Ammon's horn (tissue), 1 donor: ENCODE data around the gene PRKAG1.

Experiments
- DNase-seq: peaks from one replicate; pipeline ENCODE4 v3.0.0-alpha.2; 2016; ENCODE audit warnings: low spot score

The PRKAG1 gene

DNA sequence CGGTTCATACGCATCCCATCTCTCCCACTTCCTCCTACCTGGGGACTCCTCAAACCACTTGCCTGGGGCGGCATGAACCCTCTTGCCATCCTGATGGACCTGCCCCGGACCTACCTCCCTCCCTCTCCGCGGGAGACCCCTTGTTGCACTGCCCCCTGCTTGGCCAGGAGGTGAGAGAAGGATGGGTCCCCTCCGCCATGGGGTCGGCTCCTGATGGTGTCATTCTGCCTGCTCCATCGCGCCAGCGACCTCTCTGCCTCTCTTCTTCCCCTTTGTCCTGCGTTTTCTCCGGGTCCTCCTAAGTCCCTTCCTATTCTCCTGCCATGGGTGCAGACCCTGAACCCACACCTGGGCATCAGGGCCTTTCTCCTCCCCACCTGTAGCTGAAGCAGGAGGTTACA is 36.8 kb downstream of the PRKAG1 start:
- no peak for DNase-seq

- peak; percentile 54 for DNase-seq
Measured at GRCh38 chr12:48980953-48981756, 37.4 kb downstream of the PRKAG1 start.

DNA sequence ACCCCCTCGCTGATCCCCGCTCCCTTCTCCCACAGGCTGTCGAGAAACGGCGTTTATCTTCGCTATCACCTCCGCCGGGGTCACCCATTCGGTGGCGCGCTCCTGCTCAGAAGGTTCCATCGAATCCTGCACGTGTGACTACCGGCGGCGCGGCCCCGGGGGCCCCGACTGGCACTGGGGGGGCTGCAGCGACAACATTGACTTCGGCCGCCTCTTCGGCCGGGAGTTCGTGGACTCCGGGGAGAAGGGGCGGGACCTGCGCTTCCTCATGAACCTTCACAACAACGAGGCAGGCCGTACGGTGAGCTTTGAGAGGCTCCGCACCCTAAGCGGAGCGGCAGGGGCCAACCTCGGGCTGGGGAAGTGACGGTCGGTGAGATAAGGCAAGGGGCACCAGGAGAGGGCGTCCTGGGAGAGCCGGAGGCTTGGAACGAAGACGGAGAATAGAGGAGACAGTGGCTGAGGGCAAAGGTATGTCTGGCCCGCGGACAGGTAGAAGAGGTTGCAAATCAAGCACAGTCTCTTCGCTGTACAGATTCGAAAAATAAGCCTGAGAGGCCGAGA is 38.1 kb downstream of the PRKAG1 start:
- DNase-seq: no peak

DNA sequence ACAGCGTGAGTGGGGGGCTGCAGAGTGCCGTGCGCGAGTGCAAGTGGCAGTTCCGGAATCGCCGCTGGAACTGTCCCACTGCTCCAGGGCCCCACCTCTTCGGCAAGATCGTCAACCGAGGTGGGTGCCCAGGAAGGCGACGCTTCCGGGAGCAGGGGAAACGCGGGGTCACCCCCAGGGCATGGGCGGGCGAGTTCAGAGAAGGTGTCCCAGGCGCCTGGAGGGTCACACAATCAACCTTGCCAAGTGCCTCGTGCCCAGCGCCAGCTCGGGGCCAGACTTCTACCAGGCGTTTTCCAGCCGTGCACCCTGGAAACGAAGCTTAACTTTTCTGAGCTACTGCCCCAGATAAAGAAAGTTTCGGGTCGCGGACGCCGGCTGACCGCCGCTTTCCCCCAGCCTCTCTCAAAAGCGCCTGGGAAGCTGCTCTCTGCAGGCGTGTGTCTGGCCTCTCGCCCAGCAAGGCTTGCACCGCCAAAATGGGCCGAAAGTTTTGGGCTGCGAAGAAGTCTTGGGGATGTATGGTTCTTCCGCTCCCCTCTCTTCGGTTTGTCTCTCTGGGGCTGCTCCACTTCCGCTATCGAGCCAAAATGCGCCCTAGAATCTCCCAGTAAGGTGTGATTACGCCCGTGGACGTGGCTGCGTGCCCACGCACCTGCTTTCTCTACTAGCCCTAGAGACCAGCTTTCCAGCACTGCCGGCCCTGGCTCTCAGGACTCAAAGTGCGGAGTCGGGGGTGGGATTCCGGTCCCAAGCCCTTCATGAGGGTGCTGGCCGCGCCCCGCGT is 38.8 kb downstream of the PRKAG1 start:
- no peak for DNase-seq

- no peak for DNase-seq
Measured at GRCh38 chr12:48978741-48979601, 39.6 kb downstream of the PRKAG1 start.

- DNase-seq: no peak
Measured at GRCh38 chr12:48978291-48978740, 40.3 kb downstream of the PRKAG1 start, which contains the start of gene WNT1. WNT1 (plus strand) TSS chr12:48978322; CDS start chr12:48978651, 329 bp downstream.

- no peak for DNase-seq
Measured at GRCh38 chr12:48977290-48978281, 41.0 kb downstream of the PRKAG1 start.

- no peak for DNase-seq
Measured at GRCh38 chr12:48973941-48974673, 44.5 kb downstream of the PRKAG1 start.

DNA sequence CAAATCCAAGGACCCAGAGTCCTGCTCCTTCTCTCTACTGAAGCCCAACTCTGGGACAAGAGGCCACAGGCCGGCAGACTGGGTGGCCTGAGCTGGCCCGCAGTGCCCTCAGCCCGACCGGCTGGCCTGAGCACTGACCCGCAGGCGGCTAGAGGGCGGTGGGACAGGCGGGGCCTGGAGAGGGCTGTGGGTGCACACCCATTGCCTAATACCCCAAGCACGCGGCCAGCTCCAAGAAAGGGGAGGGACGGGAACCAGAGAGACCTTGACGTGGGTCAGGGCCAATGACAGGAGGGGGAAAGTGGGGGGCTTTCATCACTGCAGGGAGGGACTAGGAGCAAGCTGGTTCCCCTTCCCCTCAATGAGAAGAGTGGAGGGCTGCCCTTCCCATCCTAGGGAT is 45.0 kb downstream of the PRKAG1 start:
- DNase-seq: no peak

DNA sequence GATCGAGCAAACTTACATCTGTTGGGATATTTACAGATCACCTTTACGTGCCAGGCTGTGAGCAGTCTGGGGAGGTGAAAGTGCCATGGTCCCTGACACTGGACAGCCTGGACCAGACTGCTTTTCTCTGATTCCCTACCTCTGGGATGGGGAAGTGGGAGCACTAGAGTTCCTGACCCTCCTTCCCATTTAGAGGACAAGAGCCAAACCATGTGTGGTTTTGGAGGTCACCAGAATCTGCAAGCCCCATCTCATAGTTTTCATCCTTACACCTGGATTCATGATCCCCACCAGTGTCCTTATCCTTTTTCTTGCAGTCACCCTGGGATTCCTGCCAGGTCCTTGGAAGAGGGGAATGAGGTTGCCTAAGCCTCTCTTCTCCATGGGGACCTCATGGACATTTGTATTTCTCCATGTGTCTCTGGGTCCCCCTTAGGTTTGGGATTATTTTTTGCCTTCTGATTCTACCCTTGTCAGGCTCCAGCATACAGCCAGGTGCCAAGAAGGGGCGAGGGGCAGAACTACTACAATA is 45.6 kb downstream of the PRKAG1 start:
- DNase-seq: no peak

DNA sequence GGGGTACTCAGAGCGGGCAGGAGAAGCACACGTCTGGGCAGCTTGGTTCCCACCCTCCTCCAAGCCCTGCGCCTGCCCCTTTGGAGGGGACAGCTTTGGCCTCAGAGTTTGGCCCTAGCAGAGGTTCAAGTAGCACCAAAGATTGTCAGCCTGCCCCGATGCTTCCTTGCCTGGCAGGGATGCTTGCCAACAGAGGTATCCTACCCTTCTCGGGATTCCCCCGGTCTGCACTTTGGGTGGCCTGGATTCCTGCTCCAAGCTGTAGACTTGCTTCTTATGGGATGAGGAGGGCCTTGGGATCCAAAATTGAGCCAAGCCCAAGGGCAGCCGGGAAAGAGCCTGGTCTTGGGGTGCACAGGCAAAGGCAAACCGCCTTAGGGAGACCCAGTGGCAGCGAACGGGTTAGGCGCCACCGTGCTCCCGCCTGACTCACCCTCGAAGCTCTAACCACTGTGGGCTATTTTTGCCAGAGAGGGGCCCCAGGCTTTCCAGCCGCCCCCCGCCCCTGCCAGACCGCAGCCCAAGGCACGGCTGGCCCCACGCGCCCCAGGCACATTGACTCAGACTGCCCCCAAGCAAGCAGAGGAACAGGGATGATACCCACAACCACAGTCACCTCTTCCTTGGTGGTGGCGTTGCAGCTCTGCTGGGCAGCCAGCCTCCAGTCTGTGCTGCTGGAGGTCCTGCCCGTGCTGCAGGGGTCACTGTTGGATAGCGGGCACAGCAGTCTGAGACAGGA is 46.2 kb downstream of the PRKAG1 start:
- no peak for DNase-seq

- DNase-seq: no peak
Measured at GRCh38 chr12:48970702-48971334, 47.8 kb downstream of the PRKAG1 start.

DNA sequence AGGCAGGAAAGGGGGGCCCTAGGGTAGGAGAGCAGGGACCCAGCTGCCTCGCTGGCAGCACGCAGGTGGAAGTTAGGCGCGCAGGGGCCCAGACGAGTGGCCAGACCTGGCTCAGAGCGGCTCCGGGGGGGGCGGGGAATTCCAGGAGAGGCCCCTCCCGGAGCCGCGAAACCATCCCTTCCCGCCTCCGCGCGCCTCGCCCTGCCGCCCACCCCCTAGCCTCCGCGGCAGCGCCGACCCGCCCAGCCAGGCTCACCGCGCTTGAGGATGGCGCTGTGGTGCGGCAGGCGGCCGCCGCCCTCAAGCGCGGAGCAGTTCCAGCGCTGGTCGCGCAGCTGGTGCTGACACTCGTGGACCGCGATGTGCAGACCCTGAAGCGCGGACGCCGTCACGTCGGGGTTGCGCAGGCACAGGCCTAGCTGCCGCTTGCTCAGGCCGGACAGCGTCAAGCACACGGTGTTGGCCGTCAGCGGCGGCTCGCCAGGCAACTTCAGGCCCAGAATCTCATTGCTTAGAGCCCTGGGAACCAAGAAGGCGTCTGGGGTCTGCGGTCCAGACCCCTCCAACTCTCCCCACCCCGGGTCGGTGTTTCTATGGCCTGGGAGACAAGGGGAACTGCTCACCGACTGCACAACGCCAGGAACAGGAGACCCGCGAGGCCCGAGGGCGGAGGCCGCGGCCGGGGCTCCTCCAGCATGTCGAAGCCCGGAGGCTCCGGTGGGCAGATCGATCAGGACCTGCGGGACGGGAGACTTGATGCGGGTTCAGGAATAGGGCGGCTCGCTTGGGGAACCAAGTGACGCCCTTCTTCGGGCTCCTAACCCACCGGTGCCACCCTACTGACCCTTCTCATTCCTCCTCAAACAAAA is 48.5 kb downstream of the PRKAG1 start:
- no peak for DNase-seq

DNA sequence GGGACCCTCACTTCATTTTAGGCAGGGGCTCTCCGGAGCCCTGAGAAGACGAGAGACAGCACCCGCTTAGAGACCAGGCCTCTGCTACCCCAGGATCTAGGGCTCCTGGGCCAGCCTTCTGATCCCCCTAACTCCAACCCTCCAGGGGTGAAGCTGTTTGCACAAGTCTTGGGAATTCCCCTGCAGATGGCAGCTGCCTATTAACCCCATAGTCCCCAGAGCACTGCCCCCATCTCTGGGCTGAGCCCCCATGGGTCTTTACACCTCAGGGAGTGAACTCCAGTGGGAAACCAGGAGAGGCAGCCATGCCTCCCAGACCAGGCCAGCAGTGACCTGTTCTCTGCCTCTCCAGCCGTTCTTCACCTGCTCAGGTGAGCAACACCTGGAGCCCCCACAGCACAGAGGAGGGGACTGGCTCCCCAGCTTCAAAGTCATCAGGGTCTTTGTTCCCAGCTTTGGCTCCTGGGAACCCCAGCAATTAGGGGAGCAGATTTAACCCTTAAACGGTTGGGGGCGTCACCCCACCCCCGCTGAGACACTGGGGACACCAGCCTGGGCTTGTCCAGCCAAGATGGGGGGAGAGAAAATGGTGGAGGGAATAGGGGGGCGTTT is 49.3 kb downstream of the PRKAG1 start:
- no peak for DNase-seq

GRCh38 chr12:48968467-48968866 is 50.1 kb downstream of the PRKAG1 start:
- no peak for DNase-seq

DNA sequence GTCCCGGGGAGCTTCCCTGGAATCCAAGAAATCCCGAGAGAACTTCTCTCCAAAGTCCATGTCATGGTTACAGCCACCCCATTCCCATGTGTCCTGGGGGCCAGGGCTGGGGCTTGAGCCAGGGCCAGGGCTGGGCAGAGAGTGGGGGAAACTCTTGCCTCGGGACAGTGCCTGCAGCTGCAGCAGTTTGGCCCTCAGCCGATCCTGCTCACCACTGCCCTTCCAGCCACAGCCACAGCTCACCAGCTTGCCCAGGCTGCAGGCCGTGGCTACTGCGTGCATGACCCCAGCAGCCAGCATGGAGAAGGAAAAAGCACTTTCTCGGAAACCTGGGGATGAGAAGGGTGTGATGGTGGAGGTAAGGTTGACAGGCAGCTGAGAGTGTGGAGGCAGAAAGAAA is 50.6 kb downstream of the PRKAG1 start:
- no peak for DNase-seq
